Stimulated activated CD8-positive, alpha-beta memory T cell treated with anti-CD3 and anti-CD28 coated beads, Interleukin-4, amount 100 ng/mL, for 48 hours (primary cell): ENCODE data around the gene OGFOD3.
"Not testable (repeated sequence)": the region's sequence is repeated elsewhere in the genome, so short reads cannot be mapped to it uniquely, and the experiment has no call there.

ENCODE experiments used
- DNase-seq: peaks from one replicate; pipeline ENCODE4 v3.0.0-alpha.2; 2020

Gene OGFOD3

GRCh38 chr17:82386255-82386831 is 32.0 kb downstream of the OGFOD3 start:
- no peak for DNase-seq

GRCh38 chr17:82385559-82386254 is 32.7 kb downstream of the OGFOD3 start:
- no peak for DNase-seq

- DNase-seq: no peak
Observed at GRCh38 chr17:82384730-82385481, 33.5 kb downstream of the OGFOD3 start.

GRCh38 chr17:82384051-82384729 is 34.2 kb downstream of the OGFOD3 start:
- no peak for DNase-seq

- no peak for DNase-seq
Observed at GRCh38 chr17:82383411-82383810, 35.0 kb downstream of the OGFOD3 start.

- no peak for DNase-seq
Observed at GRCh38 chr17:82382933-82383255, 35.5 kb downstream of the OGFOD3 start.

- DNase-seq: not testable (repeated sequence)
Observed at GRCh38 chr17:82382220-82382932, 36.0 kb downstream of the OGFOD3 start.

GRCh38 chr17:82381703-82382009 is 36.7 kb downstream of the OGFOD3 start:
- not testable (repeated sequence) for DNase-seq

- no peak for DNase-seq
Observed at GRCh38 chr17:82380860-82381702, 37.3 kb downstream of the OGFOD3 start.

GRCh38 chr17:82378741-82379021 is 39.7 kb downstream of the OGFOD3 start:
- DNase-seq: no peak

- DNase-seq: no peak
Observed at GRCh38 chr17:82377924-82378740, 40.3 kb downstream of the OGFOD3 start.

- not testable (repeated sequence) for DNase-seq
Observed at GRCh38 chr17:82377294-82377693, 41.1 kb downstream of the OGFOD3 start.

- DNase-seq: no peak
Observed at GRCh38 chr17:82376042-82376730, 42.2 kb downstream of the OGFOD3 start.

- no peak for DNase-seq
Observed at GRCh38 chr17:82375359-82376041, 42.9 kb downstream of the OGFOD3 start.

- no peak for DNase-seq
Observed at GRCh38 chr17:82374626-82375331, 43.6 kb downstream of the OGFOD3 start.

- DNase-seq: no peak
Observed at GRCh38 chr17:82373731-82374625, 44.4 kb downstream of the OGFOD3 start.

GRCh38 chr17:82373072-82373452 is 45.3 kb downstream of the OGFOD3 start:
- DNase-seq: not testable (repeated sequence)

GRCh38 chr17:82372249-82373071 is 45.9 kb downstream of the OGFOD3 start:
- no peak for DNase-seq
